ENCODE measurements around the gene HDAC9. TPM values are rescaled to one million over a fixed set of nuclear protein-coding genes. Genes with fewer than 3 reads are reported as not detected.

The HDAC9 gene
- total RNA-seq, 1 donor: 55.0 TPM

- no peak for DNase-seq (ENCODE audit: low read depth)
- H3K4me3 ChIP-seq (ENCODE audit: low read depth, low read length): no peak overlapping the region
- TF ChIP-seq CTCF (IDR thresholded peaks at IDR 0.05; ENCODE audit: insufficient read depth, low read length): no peak
Observed at GRCh38 chr7:18459484-18460245, 35.9 kb upstream of the HDAC9 start.

- no peak overlapping the region for H3K4me3 ChIP-seq (ENCODE audit: low read depth, low read length)
- TF ChIP-seq CTCF (IDR thresholded peaks at IDR 0.05; ENCODE audit: insufficient read depth, low read length): no peak
- no peak for DNase-seq (ENCODE audit: low read depth)
Observed at GRCh38 chr7:18461785-18462467, 33.6 kb upstream of the HDAC9 start.

- no peak for TF ChIP-seq CTCF (IDR thresholded peaks at IDR 0.05; ENCODE audit: insufficient read depth, low read length)
- no peak overlapping the region for H3K4me3 ChIP-seq (ENCODE audit: low read depth, low read length)
- DNase-seq (ENCODE audit: low read depth): no peak
Observed at GRCh38 chr7:18464830-18465229, 30.7 kb upstream of the HDAC9 start.

GRCh38 chr7:18467011-18467410 lies 28.5 kb upstream of the HDAC9 start:
- no peak for DNase-seq (ENCODE audit: low read depth)
- TF ChIP-seq CTCF (IDR thresholded peaks at IDR 0.05; ENCODE audit: insufficient read depth, low read length): no peak

GRCh38 chr7:18468795-18469194 lies 26.8 kb upstream of the HDAC9 start:
- no peak for TF ChIP-seq CTCF (IDR thresholded peaks at IDR 0.05; ENCODE audit: insufficient read depth, low read length)
- H3K4me3 ChIP-seq (ENCODE audit: low read depth, low read length): no peak overlapping the region
- no peak for DNase-seq (ENCODE audit: low read depth)

More at GRCh38 chr7:18467011-18467410, 28.5 kb upstream of the HDAC9 start:
- no peak overlapping the region for H3K4me3 ChIP-seq (ENCODE audit: low read depth, low read length)

- no peak for DNase-seq (ENCODE audit: low read depth)
- no peak for TF ChIP-seq CTCF (IDR thresholded peaks at IDR 0.05; ENCODE audit: insufficient read depth, low read length)
- H3K4me3 ChIP-seq (ENCODE audit: low read depth, low read length): no peak overlapping the region
Observed at GRCh38 chr7:18469316-18469715, 26.2 kb upstream of the HDAC9 start.

Data from fibroblast of the aortic adventitia (primary cell).